Stimulated activated CD8-positive, alpha-beta memory T cell treated with anti-CD3 and anti-CD28 coated beads, Interleukin-4, amount 100 ng/mL, for 24 hours (primary cell): ENCODE measurements around the gene HOXB3.

Experiments used
- DNase-seq: peaks from one replicate; pipeline ENCODE4 v3.0.0-alpha.2; 2020; ENCODE audit warnings: low read depth

The HOXB3 gene

GRCh38 chr17:48586355-48587258, 3.4 kb downstream of the HOXB3 start:
- no peak for DNase-seq

DNA sequence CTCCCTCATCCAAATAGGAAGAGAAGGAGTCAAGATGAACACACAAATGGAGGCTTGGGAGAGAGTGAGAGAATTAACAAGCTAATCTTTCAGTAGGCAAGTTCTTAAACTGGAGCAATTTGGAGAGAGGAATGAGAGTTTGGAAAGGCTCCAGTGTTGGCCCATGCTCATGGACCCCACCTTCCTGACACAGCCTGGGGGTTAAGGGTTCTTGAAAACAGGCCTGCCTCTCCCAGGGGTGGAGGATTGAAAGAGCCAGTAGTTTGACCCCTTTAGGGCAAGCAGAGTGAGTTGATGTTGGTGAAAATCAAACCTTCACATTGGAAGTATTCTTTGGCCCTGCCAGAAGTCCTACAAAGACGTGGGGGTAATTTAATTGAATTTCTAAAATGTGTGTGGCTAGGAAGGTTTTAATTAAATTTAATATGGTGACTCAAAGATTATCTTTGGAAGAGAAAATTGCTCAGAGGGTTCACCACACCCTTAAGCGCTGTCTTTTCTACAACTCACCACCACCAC, 5.8 kb downstream of the HOXB3 start:
- DNase-seq: no peak

DNA sequence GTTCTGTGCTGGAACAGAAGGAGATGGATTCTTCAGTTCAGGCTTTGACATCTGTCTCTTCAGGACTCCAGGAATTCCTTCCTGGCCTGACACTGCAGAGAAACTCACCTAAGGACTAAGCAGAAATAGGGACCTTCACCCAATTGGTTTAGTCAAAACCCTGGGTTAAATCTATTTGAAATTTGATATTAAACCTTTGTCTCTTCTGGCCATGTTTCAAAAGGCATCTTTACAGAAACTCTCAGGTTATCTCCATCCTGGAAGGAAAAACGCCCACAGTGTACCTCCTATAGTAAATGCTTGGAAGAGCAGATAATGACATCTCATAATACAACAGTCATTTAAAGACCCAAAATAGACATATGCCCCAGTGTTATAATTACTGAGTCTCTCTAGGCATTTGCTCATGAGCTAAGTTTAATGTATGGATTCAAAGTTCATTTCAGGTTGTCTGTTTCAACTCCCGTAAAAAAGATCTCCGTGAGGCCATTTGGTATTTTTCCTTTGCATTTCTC, 6.3 kb downstream of the HOXB3 start:
- DNase-seq: no peak

GRCh38 chr17:48582750-48583069, 7.3 kb downstream of the HOXB3 start:
- no peak for DNase-seq

GRCh38 chr17:48579760-48580554, 10.1 kb downstream of the HOXB3 start:
- no peak for DNase-seq

DNA sequence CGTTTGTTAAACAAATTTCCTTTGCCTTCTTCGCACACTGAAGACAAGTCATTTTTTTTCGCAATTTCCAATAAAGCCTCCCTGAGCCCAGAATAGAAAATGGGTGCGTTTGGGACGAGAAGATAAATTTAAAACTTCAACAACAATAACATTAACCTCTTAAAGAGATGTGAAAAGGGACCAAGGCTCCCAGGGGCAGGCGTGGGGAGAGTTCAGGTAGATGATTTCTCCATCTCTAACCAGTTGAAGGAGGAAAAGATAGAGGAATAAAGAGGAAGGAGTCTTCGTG, 10.6 kb downstream of the HOXB3 start:
- DNase-seq: no peak

DNA sequence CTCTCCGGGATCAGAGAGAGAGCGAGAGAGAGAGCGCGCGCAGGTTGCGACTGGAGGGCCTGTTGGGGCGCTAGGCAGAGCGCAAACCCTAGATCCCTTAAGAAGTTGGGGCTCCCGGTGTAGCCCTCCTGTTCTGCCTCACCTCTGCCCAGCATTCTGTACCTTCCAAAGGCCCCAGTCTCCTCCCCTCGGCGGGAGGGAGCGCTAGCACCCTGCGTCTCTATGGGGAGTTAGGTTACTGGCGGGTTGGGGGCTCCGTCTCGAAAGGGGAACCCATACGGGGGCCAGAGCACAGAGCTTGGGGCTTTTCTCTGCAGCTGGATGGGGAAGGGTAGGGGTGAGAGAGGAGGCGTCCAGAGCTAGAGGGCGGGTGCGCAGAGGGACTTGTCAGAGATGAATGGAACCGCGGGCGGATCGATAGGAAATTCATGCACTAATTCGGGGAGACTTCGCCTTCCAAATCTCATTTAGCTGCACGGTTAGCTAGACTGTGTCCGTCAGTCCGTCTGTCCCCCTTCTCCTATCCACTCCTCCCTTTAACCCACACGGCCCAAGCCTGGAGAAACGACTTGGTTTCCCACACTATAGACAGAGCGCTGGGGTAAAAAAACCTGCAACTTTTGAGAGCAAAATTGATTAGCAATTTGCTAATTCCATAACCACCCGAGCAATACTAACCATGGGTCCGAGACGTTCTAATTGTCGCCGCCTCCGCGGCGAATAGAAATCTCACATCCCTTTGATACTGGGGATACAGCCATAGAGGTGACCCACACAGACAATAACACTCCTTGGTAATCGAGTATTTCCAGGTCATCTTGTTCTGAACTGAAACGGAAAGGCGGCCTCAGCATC, 11.2 kb downstream of the HOXB3 start:
- DNase-seq: no peak

- DNase-seq: peak; percentile 56
Observed at GRCh38 chr17:48577946-48578615, 12.0 kb downstream of the HOXB3 start, which contains the start of gene HOXB4. Gene HOXB4, minus strand, starts transcription at chr17:48578350. Its CDS starts 31 bp downstream, at chr17:48578319.

- DNase-seq: no peak
Observed at GRCh38 chr17:48577330-48577945, 12.6 kb downstream of the HOXB3 start.

- DNase-seq: no peak
Observed at GRCh38 chr17:48576479-48577309, 13.3 kb downstream of the HOXB3 start.

GRCh38 chr17:48575673-48576478, 14.2 kb downstream of the HOXB3 start:
- no peak for DNase-seq

- DNase-seq: no peak
Observed at GRCh38 chr17:48575066-48575582, 14.9 kb downstream of the HOXB3 start.

DNA sequence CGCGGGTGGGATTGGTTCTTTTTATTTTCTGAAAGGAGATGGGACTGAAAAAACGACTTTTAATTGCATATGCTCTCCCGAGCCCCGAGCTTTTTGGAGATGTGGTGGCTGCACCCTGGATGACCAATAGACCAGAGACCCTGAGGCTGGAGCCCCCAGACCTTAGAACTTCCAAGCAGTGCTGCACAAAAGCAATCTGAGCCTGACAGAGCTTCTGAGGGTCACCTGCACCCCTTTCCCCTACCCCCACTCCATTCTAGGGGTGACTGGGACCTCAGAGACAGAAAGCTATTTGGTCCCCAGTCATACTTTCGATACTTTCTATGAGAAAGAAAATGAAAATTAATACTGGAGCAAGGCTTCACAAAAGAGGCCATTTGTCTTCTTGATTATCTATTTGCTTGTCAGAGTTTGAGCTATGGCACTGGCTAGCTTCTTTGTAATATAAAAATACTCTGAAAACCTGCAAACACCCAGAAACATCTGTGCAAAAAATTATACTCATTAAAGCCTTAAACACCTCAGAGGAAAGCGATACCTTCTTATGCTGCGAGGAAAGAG, 15.5 kb downstream of the HOXB3 start:
- DNase-seq: no peak

DNA sequence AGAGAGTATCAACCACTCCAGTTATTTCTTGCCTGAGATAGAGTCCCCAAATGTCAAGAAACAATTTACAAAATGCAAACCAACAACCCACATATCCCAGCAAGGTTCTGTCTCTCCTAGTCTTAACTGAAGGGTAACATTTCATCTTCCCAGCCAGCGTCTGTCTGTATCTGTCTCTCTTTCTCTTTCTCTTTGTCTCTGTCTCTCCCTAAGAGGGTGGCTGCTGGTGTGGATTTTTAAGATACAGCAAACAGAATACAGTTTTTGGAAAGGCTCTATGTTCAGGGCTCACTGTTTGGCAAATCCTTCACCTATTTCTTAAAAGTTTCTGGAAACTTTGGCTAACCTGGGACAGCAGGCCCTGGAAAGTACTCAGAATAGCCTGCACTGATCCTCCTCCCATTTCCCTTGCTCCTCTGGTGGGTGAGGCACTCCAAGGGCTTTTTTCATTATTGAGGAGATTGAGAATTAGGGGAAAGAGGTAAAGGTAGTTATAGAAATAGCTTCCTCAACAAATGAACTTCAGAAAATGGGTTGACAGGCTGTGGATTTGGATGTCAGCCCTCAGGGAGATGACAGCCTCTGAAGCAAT, 18.1 kb downstream of the HOXB3 start:
- DNase-seq: no peak

- no peak for DNase-seq
Observed at GRCh38 chr17:48571024-48571818, 18.8 kb downstream of the HOXB3 start.

- DNase-seq: no peak
Observed at GRCh38 chr17:48570325-48571023, 19.6 kb downstream of the HOXB3 start.
